ENCODE data around the gene CNTN1. TPM values are rescaled to one million over a fixed set of nuclear protein-coding genes. Genes with fewer than 3 reads are reported as not detected.
"Not testable (repeated sequence)": the region's sequence is repeated elsewhere in the genome, so short reads cannot be mapped to it uniquely, and the experiment has no call there.

CNTN1 gene
- total RNA-seq, 6 donors from 2014 or later, result 1.0 to 9.8 (median 5.6) TPM

DNA sequence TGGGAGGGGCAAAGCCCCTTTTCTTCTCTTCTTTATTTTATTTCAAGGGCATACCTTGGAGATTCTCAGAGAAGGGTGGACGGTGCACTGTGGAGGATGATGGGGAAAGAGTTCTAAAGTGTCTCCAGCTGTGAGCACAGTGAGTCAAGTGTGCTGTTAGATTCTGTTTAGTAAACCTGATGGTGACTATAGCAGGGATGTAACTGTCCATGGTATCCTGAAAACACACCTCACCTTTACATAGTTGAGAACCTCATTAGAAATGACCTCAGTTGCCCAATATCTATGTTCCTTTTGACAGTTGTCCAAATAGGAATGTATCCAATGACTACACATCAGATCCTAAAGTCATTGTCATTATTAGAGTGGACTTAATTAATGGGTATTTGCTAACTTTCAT is 38.0 kb downstream of the CNTN1 start:
- no peak overlapping the region for H3K4me3 ChIP-seq
- H3K36me3 ChIP-seq, result no peaks in the 10 kb centered on the region
- no peaks in the 10 kb centered on the region for H3K27me3 ChIP-seq
- WGBS, 2 donors, result 79 to 85% methylated on average over 1 of the region's 1 CpG
- ATAC-seq (ENCODE audit: low FRiP score in 2 of 2), result no peak
- TF ChIP-seq, protein P1, sequence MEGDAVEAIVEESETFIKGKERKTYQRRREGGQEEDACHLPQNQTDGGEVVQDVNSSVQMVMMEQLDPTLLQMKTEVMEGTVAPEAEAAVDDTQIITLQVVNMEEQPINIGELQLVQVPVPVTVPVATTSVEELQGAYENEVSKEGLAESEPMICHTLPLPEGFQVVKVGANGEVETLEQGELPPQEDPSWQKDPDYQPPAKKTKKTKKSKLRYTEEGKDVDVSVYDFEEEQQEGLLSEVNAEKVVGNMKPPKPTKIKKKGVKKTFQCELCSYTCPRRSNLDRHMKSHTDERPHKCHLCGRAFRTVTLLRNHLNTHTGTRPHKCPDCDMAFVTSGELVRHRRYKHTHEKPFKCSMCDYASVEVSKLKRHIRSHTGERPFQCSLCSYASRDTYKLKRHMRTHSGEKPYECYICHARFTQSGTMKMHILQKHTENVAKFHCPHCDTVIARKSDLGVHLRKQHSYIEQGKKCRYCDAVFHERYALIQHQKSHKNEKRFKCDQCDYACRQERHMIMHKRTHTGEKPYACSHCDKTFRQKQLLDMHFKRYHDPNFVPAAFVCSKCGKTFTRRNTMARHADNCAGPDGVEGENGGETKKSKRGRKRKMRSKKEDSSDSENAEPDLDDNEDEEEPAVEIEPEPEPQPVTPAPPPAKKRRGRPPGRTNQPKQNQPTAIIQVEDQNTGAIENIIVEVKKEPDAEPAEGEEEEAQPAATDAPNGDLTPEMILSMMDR (IDR thresholded peaks at IDR 0.05), result no peak
- TF ChIP-seq POLR2A (IDR thresholded peaks at IDR 0.05) (no peak), POLR2AphosphoS5 (IDR thresholded peaks at IDR 0.05) (no peak), EP300 (IDR thresholded peaks at IDR 0.05) (no peak)
- no peaks in the 10 kb centered on the region for H3K4me1 ChIP-seq
- no peaks in the 10 kb centered on the region for H3K9me3 ChIP-seq
- DNase-seq, result no peak
- H3K27ac ChIP-seq, result no peak overlapping the region

DNA sequence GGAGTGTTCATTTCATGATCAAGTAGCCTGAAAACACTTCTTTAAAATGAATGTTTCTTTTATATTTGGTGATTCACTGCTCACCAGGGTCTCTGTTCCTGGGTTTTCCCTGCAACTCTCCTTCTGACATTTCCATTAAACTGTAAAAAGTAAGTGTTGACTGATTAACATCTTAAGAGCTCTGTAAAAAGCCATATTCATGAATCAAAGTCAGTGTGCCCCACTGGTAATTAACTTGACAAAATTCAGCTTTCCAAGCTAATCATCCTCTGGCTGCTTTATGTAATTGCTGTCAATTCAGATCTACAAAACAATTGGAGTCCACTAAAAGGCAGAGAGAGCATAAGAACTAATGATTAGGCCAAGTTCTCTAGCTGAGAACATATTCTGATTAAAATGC is 41.6 kb downstream of the CNTN1 start:
- H3K27ac ChIP-seq, result no peak overlapping the region
- no peaks in the 10 kb centered on the region for H3K36me3 ChIP-seq
- ATAC-seq (ENCODE audit: low FRiP score in 2 of 2) (no peak), DNase-seq (no peak)
- TF ChIP-seq, protein P1 (IDR thresholded peaks at IDR 0.05), result no peak
- no peak for TF ChIP-seq EP300 (IDR thresholded peaks at IDR 0.05)
- no peak for TF ChIP-seq POLR2A (IDR thresholded peaks at IDR 0.05)
- no peak for TF ChIP-seq POLR2AphosphoS5 (IDR thresholded peaks at IDR 0.05)
- H3K4me3 ChIP-seq, result no peak overlapping the region
- no peaks in the 10 kb centered on the region for H3K9me3 ChIP-seq
- H3K4me1 ChIP-seq, result no peaks in the 10 kb centered on the region
- H3K27me3 ChIP-seq, result no peaks in the 10 kb centered on the region

DNA sequence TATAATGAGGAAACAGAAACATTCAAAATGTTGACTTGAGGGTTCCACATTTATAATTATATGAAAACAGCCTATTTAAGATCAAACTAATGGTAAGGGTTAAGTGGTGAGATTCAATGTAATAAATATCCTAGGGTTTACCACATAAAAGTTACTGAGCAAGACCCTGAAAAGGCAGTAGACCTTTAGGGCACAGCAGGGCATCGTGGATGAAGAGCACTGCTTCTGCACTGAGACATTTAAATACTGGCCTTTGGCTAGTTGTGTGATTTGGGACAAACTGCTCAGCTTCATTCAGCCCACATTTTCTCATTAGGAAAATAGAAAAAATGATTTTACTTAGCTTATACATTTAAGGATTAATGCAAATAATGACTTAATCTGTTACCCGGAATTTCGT is 42.0 kb downstream of the CNTN1 start:
- H3K4me1 ChIP-seq, result no peaks in the 10 kb centered on the region
- H3K9me3 ChIP-seq, result no peaks in the 10 kb centered on the region
- ATAC-seq (ENCODE audit: low FRiP score in 2 of 2) (no peak), DNase-seq (no peak)
- H3K4me3 ChIP-seq, result no peak overlapping the region
- H3K27ac ChIP-seq, result no peak overlapping the region
- H3K36me3 ChIP-seq, result no peaks in the 10 kb centered on the region
- H3K27me3 ChIP-seq, result no peaks in the 10 kb centered on the region
- 79 to 85% methylated on average over 3 of the region's 3 CpGs for WGBS, 2 donors
- no peak for TF ChIP-seq POLR2A (IDR thresholded peaks at IDR 0.05)

DNA sequence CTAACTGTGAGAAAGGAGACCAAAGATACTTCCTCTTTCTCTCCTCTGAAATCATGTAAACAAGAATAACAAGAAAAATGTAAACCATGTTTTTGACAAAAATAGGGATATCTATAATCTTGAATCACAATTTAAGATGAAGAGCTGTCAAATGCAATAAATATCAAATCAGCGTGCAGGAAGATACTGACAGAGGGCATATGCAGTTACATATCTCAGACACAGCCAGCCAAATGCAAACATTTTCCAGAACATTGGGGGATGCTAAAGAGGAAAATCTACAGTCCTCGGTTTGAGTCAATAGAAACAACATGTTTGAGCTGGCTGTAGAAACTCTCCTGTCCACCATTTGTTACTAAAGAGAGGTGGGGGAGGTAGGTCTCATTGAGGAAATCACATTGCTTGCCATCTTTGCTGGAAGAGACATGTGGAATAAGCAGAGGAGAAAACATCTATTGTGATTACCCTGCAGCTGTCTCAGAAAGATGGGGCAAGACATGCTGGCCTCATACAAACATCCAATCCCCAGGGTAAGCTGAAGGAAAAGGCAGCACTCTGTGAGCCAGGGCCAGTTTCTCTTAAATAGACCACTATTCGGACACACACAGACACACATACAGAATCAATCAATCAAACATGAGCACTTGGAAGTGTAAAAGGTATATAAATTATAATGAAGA is 43.5 kb downstream of the CNTN1 start:
- WGBS, 2 donors, result 57 to 58% methylated on average over 3 of the region's 3 CpGs
- Histone ChIP-seq H3K36me3 (no peaks in the 10 kb centered on the region), H3K4me1 (no peaks in the 10 kb centered on the region), H3K9me3 (no peaks in the 10 kb centered on the region), H3K27me3 (no peaks in the 10 kb centered on the region), H3K4me3 (no peak overlapping the region), H3K27ac (no peak overlapping the region)
- TF ChIP-seq POLR2A (IDR thresholded peaks at IDR 0.05) (no peak), POLR2AphosphoS5 (IDR thresholded peaks at IDR 0.05) (no peak), EP300 (IDR thresholded peaks at IDR 0.05) (no peak)
- DNase-seq (no peak), ATAC-seq (ENCODE audit: low FRiP score in 2 of 2) (no peak)

DNA sequence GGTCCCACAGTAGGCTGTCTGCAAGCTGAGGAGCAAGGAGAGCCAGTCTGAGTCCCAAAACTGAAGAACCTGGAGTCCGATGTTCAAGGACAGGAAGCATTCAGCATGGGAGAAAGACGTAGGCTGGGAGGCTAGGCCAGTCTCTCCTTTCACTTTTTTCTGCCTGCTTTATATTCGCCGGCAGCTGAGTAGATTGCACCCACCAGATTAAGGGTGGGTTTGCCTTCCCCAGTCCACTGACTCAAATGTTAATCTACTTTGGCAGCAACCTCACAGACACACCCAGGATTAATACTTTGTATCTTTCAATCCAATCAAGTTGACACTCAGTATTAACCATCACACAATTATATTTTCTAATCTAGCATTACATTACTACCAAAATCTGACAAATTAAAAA is 45.2 kb downstream of the CNTN1 start:
- not testable (repeated sequence) for H3K9me3 ChIP-seq; DNase-seq; H3K27me3 ChIP-seq; H3K36me3 ChIP-seq; H3K4me3 ChIP-seq; H3K4me1 ChIP-seq; H3K27ac ChIP-seq; ATAC-seq (ENCODE audit: low FRiP score in 2 of 2)
- 88 to 96% methylated on average over 4 of the region's 4 CpGs for WGBS, 2 donors

DNA sequence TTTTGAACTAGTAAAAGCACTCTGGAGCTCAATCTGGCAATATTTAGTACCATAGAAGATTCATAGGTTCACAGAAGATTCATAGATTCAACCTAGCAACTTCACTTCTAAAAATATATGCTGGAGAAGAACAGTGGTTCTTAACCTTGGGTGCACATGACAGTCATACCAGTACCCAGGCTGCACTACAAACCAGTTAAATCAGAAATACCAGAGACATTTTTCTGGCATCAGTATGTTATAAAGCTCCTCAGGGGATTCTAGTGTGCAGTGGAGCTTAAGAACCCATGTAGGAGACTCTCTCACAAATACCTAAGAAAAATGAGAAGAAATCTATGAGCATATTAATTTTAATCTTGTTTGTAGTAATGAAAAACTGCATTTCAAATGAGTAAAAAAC is 46.6 kb downstream of the CNTN1 start:
- Histone ChIP-seq H3K27me3 (no peaks in the 10 kb centered on the region), H3K9me3 (no peaks in the 10 kb centered on the region), H3K27ac (no peak overlapping the region), H3K4me3 (no peak overlapping the region), H3K4me1 (no peaks in the 10 kb centered on the region), H3K36me3 (no peaks in the 10 kb centered on the region)
- DNase-seq (no peak), ATAC-seq (ENCODE audit: low FRiP score in 2 of 2) (no peak)
- TF ChIP-seq POLR2A (IDR thresholded peaks at IDR 0.05) (no peak), EP300 (IDR thresholded peaks at IDR 0.05) (no peak), POLR2AphosphoS5 (IDR thresholded peaks at IDR 0.05) (no peak)
- TF ChIP-seq, protein P1 (IDR thresholded peaks at IDR 0.05), result no peak
